H9 (cell line): Measurements from ENCODE around the gene LMOD3. TPM values are rescaled to one million over a fixed set of nuclear protein-coding genes. Genes with fewer than 3 reads are reported as not detected.

ENCODE experiments used
- DNase-seq: peaks from one replicate; pipeline ENCODE4 v3.0.0-alpha.2; 2017
- H2AFZ ChIP-seq: one replicate; pipeline ENCODE4 v1.6.1; 2013; ENCODE audit warnings: mild to moderate bottlenecking, low read length, control low read depth, moderate library complexity
- H2AK5ac ChIP-seq: 2 replicates; pipeline ENCODE4 v1.6.1; 2013; ENCODE audit warnings: low read length, control low read depth, mixed read lengths; ENCODE audit not compliant: insufficient read length
- H2BK120ac ChIP-seq: one replicate; pipeline ENCODE4 v1.6.1; 2013; ENCODE audit warnings: low read depth, mild to moderate bottlenecking, low read length, control low read depth, inconsistent platforms; ENCODE audit not compliant: poor library complexity, severe bottlenecking
- H2BK12ac ChIP-seq: 2 replicates; pipeline ENCODE4 v1.6.1; 2013; ENCODE audit warnings: low read length, control low read depth, mixed read lengths, low read depth; ENCODE audit not compliant: insufficient read length
- H2BK15ac ChIP-seq: 2 replicates; pipeline ENCODE4 v1.6.1; 2013; ENCODE audit warnings: low read depth, low read length, control low read depth
- H2BK20ac ChIP-seq: one replicate; pipeline ENCODE4 v1.6.1; 2013; ENCODE audit warnings: low read depth, mild to moderate bottlenecking, low read length, control low read depth, inconsistent platforms; ENCODE audit not compliant: poor library complexity, severe bottlenecking
- H2BK5ac ChIP-seq: 2 replicates; pipeline ENCODE4 v1.6.1; 2013; ENCODE audit warnings: low read length, control low read depth, mixed read lengths; ENCODE audit not compliant: insufficient read length
- H3K14ac ChIP-seq: 2 replicates; pipeline ENCODE4 v1.6.1; 2013; ENCODE audit warnings: low read length, control low read depth; ENCODE audit not compliant: insufficient read depth
- H3K18ac ChIP-seq: 2 replicates; pipeline ENCODE4 v1.6.1; 2013; ENCODE audit warnings: low read depth, mild to moderate bottlenecking, mixed read lengths, low read length, control low read depth; ENCODE audit not compliant: insufficient read length
- H3K23ac ChIP-seq: 2 replicates; pipeline ENCODE4 v1.6.1; 2013; ENCODE audit warnings: low read length, control low read depth, mixed read lengths, low read depth; ENCODE audit not compliant: insufficient read length
- H3K23me2 ChIP-seq: 2 replicates; pipeline ENCODE4 v1.6.1; 2013; ENCODE audit warnings: low read depth, mild to moderate bottlenecking, mixed read lengths, low read length, control low read depth; ENCODE audit not compliant: insufficient read length, poor library complexity, severe bottlenecking
- H3K27ac ChIP-seq: 2 replicates; pipeline ENCODE4 v1.5.1; 2013; ENCODE audit warnings: low read length, control low read depth, mixed read lengths, low read depth; ENCODE audit not compliant: insufficient read length
- H3K27me3 ChIP-seq: 2 replicates; pipeline ENCODE4 v1.6.1; 2013; ENCODE audit warnings: low read length, control low read depth, inconsistent platforms; ENCODE audit not compliant: insufficient read depth
- H3K4ac ChIP-seq: 2 replicates; pipeline ENCODE4 v1.6.1; 2013; ENCODE audit warnings: low read depth, mild to moderate bottlenecking, control low read depth, inconsistent platforms, low read length, moderate library complexity
- H3K4me1 ChIP-seq: 2 replicates; pipeline ENCODE4 v1.6.1; 2013; ENCODE audit warnings: low read length, control low read depth, inconsistent platforms; ENCODE audit not compliant: insufficient read depth
- H3K4me2 ChIP-seq: 2 replicates; pipeline ENCODE4 v1.6.1; 2013; ENCODE audit warnings: low read length, control low read depth, mixed read lengths; ENCODE audit not compliant: insufficient read length, insufficient read depth
- H3K56ac ChIP-seq: 2 replicates; pipeline ENCODE4 v1.6.1; 2013; ENCODE audit warnings: low read depth, mild to moderate bottlenecking, mixed read lengths, low read length, control low read depth; ENCODE audit not compliant: insufficient read length
- H3K79me1 ChIP-seq: 2 replicates; pipeline ENCODE4 v1.6.1; 2013; ENCODE audit warnings: low read depth, mild to moderate bottlenecking, moderate library complexity, low read length, control low read depth, inconsistent platforms; ENCODE audit not compliant: insufficient read depth, poor library complexity, severe bottlenecking
- H3K79me2 ChIP-seq: 2 replicates; pipeline ENCODE4 v1.6.1; 2013; ENCODE audit warnings: low read length, control low read depth, inconsistent platforms; ENCODE audit not compliant: insufficient read depth
- H3K9ac ChIP-seq: 2 replicates; pipeline ENCODE4 v1.6.1; 2013; ENCODE audit warnings: low read length, control low read depth, mixed read lengths; ENCODE audit not compliant: insufficient read length; ENCODE audit errors: extremely low read depth
- H3K9me3 ChIP-seq: one replicate; pipeline ENCODE4 v1.6.1; 2013; ENCODE audit warnings: low read depth, low read length, inconsistent platforms; ENCODE audit not compliant: control insufficient read depth
- H3T11ph ChIP-seq: one replicate; pipeline ENCODE4 v1.6.1; 2013; ENCODE audit warnings: mild to moderate bottlenecking, low read length, control low read depth, inconsistent platforms
- H4K20me1 ChIP-seq: one replicate; pipeline ENCODE4 v1.6.1; 2013; ENCODE audit not compliant: control insufficient read depth, insufficient read length, insufficient read depth
- H4K5ac ChIP-seq: 2 replicates; pipeline ENCODE4 v1.6.1; 2013; ENCODE audit warnings: low read depth, mild to moderate bottlenecking, mixed read lengths, low read length, control low read depth; ENCODE audit not compliant: insufficient read length
- H4K8ac ChIP-seq: replicated peaks from 2 replicates; pipeline ENCODE4 v1.6.1; 2013; ENCODE audit warnings: low read length, control low read depth, mixed read lengths, low read depth; ENCODE audit not compliant: insufficient read length
- H4K91ac ChIP-seq: 2 replicates; pipeline ENCODE4 v1.6.1; 2013; ENCODE audit warnings: low read depth, mild to moderate bottlenecking, moderate library complexity, mixed read lengths, low read length, control low read depth; ENCODE audit not compliant: insufficient read length
- H3K27ac Mint-ChIP-seq, 3 experiments: 2 replicates in 2 of 3; 3 replicates in 1 of 3; pipeline ENCODE4 v1.8.0; 2020 to 2021; ENCODE audit warnings: mixed read lengths in 3 of 3, mild to moderate bottlenecking in 1 of 3, moderate library complexity in 1 of 3
- H3K27me3 Mint-ChIP-seq: 2 replicates; pipeline ENCODE4 v1.8.0; 2021; ENCODE audit warnings: low read depth, mild to moderate bottlenecking, moderate library complexity, mixed read lengths
- H3K36me3 Mint-ChIP-seq, 3 experiments: 2 replicates in 2 of 3; 3 replicates in 1 of 3; pipeline ENCODE4 v1.8.0; 2020 to 2021; ENCODE audit warnings: low read depth in 3 of 3, mixed read lengths in 3 of 3; ENCODE audit not compliant: insufficient read depth in 1 of 3
- H3K4me1 Mint-ChIP-seq, 2 experiments: 2 replicates each; pipeline ENCODE4 v1.8.0; 2020; ENCODE audit warnings: mixed read lengths in 2 of 2
- H3K4me3 Mint-ChIP-seq, 2 experiments: 2 replicates in 1 of 2; 3 replicates in 1 of 2; pipeline ENCODE4 v1.8.0; 2020 to 2021; ENCODE audit warnings: mild to moderate bottlenecking in 2 of 2, mixed read lengths in 2 of 2, moderate library complexity in 1 of 2
- H3K9me3 Mint-ChIP-seq, 2 experiments: 2 replicates in 1 of 2; 3 replicates in 1 of 2; pipeline ENCODE4 v1.8.0; 2020; ENCODE audit warnings: mild to moderate bottlenecking in 2 of 2, mixed read lengths in 2 of 2, moderate library complexity in 1 of 2
- WGBS: extraction: QIAGEN DNeasy Blood & Tissue Kit; methylation state at CpG from one replicate; pipeline ENCODE4 v1.1.7; 2013; ENCODE audit warnings: missing lambda C conversion rate, low lambda C conversion rate, mixed read lengths; ENCODE audit not compliant: insufficient read length; ENCODE audit errors: extremely low coverage; 5-methylcytosine and 5-hydroxymethylcytosine counted together
- total RNA-seq: library from RNA; stranded (reverse); gene quantifications from 2 replicates; pipeline ENCODE4 v1.2.1, GENCODE V29; 2021
- TF ChIP-seq, protein P1 (sequence below): fragments of 200-600 bp; sonication (generic); conservative IDR thresholded peaks from 3 replicates; pipeline ENCODE4 v1.8.0; 2021; ENCODE audit warnings: antibody characterized with exemption, mild to moderate bottlenecking

The LMOD3 gene
- total RNA-seq, 1 experiment from 2014 or later = not detected

DNA sequence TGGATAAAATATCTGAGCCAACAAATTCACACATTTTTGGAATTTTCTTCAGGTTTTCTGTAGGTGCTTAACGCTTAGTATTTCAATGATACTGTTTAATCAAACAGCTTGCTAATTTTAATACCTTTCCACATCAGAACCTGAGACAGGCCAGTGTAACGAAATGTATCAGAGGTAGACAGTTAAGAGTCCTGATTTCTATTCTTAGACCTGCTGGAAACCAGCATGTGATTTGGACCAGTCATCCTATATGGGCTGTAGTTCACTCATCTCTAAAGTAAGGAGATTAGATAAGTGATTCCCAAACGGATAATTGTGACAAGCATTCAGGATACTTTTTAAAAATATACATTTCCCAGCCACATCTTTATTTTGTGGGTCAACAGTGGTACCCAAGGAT is 19.3 kb downstream of the LMOD3 start:
- H3K9me3 Mint-ChIP-seq = no peaks in the 10 kb centered on the region
- TF ChIP-seq, protein P1, sequence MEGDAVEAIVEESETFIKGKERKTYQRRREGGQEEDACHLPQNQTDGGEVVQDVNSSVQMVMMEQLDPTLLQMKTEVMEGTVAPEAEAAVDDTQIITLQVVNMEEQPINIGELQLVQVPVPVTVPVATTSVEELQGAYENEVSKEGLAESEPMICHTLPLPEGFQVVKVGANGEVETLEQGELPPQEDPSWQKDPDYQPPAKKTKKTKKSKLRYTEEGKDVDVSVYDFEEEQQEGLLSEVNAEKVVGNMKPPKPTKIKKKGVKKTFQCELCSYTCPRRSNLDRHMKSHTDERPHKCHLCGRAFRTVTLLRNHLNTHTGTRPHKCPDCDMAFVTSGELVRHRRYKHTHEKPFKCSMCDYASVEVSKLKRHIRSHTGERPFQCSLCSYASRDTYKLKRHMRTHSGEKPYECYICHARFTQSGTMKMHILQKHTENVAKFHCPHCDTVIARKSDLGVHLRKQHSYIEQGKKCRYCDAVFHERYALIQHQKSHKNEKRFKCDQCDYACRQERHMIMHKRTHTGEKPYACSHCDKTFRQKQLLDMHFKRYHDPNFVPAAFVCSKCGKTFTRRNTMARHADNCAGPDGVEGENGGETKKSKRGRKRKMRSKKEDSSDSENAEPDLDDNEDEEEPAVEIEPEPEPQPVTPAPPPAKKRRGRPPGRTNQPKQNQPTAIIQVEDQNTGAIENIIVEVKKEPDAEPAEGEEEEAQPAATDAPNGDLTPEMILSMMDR = no peak
- Histone ChIP-seq H2AK5ac (no peak overlapping the region), H4K91ac (no peak overlapping the region), H3K4me1 (no peaks in the 10 kb centered on the region), H4K5ac (no peak overlapping the region), H3T11ph (no peak overlapping the region), H3K4ac (no peak overlapping the region), H2BK20ac (no peak overlapping the region), H3K9me3 (no peaks in the 10 kb centered on the region), H2BK15ac (no peak overlapping the region), H2BK5ac (no peak overlapping the region), H2AFZ (no peak overlapping the region), H3K27ac (no peak overlapping the region), H3K9ac (no peak overlapping the region), H3K23ac (no peak overlapping the region), H2BK12ac (no peak overlapping the region), H3K56ac (no peak overlapping the region), H3K27me3 (no peaks in the 10 kb centered on the region), H4K8ac (no peak overlapping the region), H3K18ac (no peak overlapping the region), H3K79me2 (no peaks in the 10 kb centered on the region), H3K23me2 (no peaks in the 10 kb centered on the region), H3K79me1 (no peaks in the 10 kb centered on the region), H3K14ac (no peak overlapping the region), H4K20me1 (no peaks in the 10 kb centered on the region), H3K4me2 (no peak overlapping the region), H2BK120ac (no peak overlapping the region)
- H3K4me1 Mint-ChIP-seq = no peaks in the 10 kb centered on the region
- DNase-seq = no peak
- WGBS = no CpG with 5 or more reads among the region's 3 CpGs
- H3K27me3 Mint-ChIP-seq = no peaks in the 10 kb centered on the region
- H3K4me3 Mint-ChIP-seq = no peak overlapping the region
- no peak overlapping the region for H3K27ac Mint-ChIP-seq
- H3K36me3 Mint-ChIP-seq = peaks cover 0 to 13% (median 0%) of the 10 kb centered on the region in 3 experiments; a peak in 1 of 7 replicates
